PFSK-1 (cell line): Measurements from ENCODE around the gene GCG.

Experiments
- FOXP2 ChIP-seq: optimal IDR thresholded peaks from 2 replicates; pipeline ENCODE3; 2011; ENCODE audit warnings: borderline replicate concordance, control low read depth, inconsistent platforms; ENCODE audit not compliant: insufficient read depth; ENCODE audit errors: extremely low read length, extremely low read depth
- POLR2AphosphoS5 ChIP-seq: IDR thresholded peaks from 2 replicates; pipeline ENCODE4 v1.6.1; 2012; ENCODE audit warnings: low read depth, mild to moderate bottlenecking, control low read depth, low read length, moderate library complexity
- SIN3A ChIP-seq: IDR thresholded peaks from 2 replicates; pipeline ENCODE4 v1.6.1; 2012; ENCODE audit warnings: mild to moderate bottlenecking, low read length, moderate library complexity, borderline replicate concordance; ENCODE audit not compliant: insufficient read depth
- TAF1 ChIP-seq: IDR thresholded peaks from 2 replicates; pipeline ENCODE4 v1.6.1; 2012; ENCODE audit warnings: low read length, control low read depth, borderline replicate concordance; ENCODE audit not compliant: insufficient read depth
- TF ChIP-seq, protein P1 (sequence below), 2 experiments: IDR thresholded peaks; 2 replicates each; pipeline versions ENCODE4 v1.6.1 to v1.8.0; 2011 to 2012; ENCODE audit warnings: low read depth in 2 of 2, low read length in 2 of 2, control low read depth in 1 of 2, inconsistent platforms in 1 of 2, mild to moderate bottlenecking in 1 of 2, moderate library complexity in 1 of 2; ENCODE audit not compliant: insufficient read depth in 1 of 2

The GCG gene

DNA sequence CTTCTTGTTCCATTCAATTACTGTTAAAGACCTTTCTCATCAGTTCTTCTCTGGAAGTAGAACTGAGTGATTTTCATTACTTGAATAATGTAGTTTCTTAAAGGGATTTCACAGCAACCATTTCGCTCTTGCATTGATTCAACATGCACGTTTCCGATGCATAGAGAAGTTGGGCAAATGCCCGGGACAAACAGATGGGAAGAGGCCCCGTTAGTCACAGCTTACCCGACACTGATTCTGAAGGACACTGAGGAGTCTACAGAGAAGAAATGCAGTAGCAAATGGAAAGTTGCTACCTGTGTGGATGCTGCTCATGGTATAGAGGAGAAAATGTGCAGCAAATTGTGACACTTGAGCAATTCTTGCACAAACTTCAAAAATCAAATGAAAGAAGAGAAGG is 32.3 kb upstream of the GCG start:
- TF ChIP-seq SIN3A: no peak
- TF ChIP-seq TAF1: no peak
- TF ChIP-seq POLR2AphosphoS5: no peak
- TF ChIP-seq FOXP2: no peak
- TF ChIP-seq, protein P1, sequence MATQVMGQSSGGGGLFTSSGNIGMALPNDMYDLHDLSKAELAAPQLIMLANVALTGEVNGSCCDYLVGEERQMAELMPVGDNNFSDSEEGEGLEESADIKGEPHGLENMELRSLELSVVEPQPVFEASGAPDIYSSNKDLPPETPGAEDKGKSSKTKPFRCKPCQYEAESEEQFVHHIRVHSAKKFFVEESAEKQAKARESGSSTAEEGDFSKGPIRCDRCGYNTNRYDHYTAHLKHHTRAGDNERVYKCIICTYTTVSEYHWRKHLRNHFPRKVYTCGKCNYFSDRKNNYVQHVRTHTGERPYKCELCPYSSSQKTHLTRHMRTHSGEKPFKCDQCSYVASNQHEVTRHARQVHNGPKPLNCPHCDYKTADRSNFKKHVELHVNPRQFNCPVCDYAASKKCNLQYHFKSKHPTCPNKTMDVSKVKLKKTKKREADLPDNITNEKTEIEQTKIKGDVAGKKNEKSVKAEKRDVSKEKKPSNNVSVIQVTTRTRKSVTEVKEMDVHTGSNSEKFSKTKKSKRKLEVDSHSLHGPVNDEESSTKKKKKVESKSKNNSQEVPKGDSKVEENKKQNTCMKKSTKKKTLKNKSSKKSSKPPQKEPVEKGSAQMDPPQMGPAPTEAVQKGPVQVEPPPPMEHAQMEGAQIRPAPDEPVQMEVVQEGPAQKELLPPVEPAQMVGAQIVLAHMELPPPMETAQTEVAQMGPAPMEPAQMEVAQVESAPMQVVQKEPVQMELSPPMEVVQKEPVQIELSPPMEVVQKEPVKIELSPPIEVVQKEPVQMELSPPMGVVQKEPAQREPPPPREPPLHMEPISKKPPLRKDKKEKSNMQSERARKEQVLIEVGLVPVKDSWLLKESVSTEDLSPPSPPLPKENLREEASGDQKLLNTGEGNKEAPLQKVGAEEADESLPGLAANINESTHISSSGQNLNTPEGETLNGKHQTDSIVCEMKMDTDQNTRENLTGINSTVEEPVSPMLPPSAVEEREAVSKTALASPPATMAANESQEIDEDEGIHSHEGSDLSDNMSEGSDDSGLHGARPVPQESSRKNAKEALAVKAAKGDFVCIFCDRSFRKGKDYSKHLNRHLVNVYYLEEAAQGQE (IDR thresholded peaks at IDR 0.05; ENCODE audit: insufficient read depth in 1 of 2, low read depth in 2 of 2, low read length in 2 of 2): no peak

DNA sequence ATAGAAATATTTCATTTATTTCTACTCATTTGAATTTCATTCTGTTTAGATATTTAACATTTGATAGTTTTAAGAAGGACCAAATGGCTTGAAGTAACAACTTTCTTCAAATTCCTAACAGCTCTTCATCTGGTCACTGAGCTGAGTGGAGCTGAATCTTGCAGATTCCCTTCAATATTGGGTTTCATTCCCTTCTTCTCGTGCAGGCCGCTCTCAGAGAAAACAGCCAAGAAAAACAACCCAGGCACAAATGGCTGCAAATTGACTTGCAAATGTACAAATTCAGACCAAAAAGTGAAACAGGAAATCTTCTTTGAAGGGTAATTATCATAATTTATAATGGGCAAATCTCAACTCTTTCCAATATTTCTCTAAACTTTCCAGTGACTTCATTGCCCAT is 30.3 kb upstream of the GCG start:
- TF ChIP-seq, protein P1 (IDR thresholded peaks at IDR 0.05; ENCODE audit: insufficient read depth in 1 of 2, low read depth in 2 of 2, low read length in 2 of 2): no peak
- TF ChIP-seq POLR2AphosphoS5: no peak
- TF ChIP-seq TAF1: no peak
- no peak for TF ChIP-seq SIN3A
- TF ChIP-seq FOXP2: no peak

DNA sequence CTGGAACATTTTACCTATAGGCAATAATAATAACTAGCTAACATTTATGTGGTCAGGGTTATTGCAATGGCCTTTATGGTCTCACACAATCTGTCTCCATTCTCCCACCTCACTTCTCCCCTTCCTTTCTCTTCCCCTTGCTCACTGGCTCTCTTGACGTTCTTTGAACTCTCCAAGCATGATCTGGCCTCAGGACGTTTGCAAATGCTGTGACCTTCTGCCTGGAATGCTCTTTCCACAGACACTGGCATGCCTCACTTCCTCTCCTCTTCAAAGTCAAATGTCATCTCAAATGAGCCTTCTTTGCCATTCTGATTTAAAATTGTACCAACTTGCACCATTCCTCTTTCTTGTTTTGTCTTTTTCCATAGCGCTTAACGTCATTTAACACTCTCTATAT is 25.3 kb upstream of the GCG start:
- no peak for TF ChIP-seq SIN3A
- no peak for TF ChIP-seq FOXP2
- TF ChIP-seq TAF1: no peak
- TF ChIP-seq, protein P1 (IDR thresholded peaks at IDR 0.05; ENCODE audit: insufficient read depth in 1 of 2, low read depth in 2 of 2, low read length in 2 of 2): no peak
- no peak for TF ChIP-seq POLR2AphosphoS5

DNA sequence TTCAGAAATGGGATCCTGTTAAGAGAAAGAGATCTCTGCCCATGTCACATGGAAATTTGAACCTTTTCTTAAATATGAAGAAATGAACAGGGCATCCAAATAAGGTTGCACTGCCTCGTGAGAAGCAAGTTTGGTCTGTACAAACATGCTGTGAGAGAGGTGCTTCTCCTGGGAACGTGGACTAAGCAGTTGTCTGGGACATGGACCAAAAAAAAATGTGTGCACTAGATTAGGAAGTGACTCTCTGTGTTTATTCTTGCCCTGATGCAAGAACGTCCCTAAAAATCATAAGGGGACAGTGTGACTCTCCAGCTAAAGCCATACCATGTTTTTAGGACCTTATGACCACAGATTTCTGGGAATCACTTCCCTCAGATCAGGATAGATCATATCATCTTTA is 23.7 kb upstream of the GCG start:
- TF ChIP-seq POLR2AphosphoS5: no peak
- TF ChIP-seq TAF1: no peak
- TF ChIP-seq, protein P1 (IDR thresholded peaks at IDR 0.05; ENCODE audit: insufficient read depth in 1 of 2, low read depth in 2 of 2, low read length in 2 of 2): no peak
- no peak for TF ChIP-seq SIN3A
- TF ChIP-seq FOXP2: no peak

DNA sequence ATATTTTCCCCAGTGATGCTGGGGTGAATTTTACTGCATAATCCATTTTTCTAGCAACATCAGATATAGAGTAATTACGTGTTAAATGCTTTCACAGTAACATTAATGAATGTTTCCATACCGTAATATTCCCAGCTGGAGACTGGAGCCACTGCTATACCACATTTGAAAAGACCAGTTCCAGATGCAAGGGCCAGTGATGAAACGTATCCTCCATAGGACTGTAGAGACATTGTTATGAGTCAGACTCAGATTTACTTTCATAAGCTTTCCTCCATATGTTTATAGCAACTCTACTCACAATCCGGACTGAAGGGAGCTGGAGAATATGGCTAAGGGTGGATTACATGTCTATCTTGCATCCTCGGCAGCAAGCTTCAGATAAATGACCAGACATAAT is 22.7 kb upstream of the GCG start:
- TF ChIP-seq SIN3A (no peak), POLR2AphosphoS5 (no peak), FOXP2 (no peak), TAF1 (no peak)
- TF ChIP-seq, protein P1 (IDR thresholded peaks at IDR 0.05; ENCODE audit: insufficient read depth in 1 of 2, low read depth in 2 of 2, low read length in 2 of 2): no peak
